ENCODE results near the gene CREB3L1. TPM values are rescaled to one million over a fixed set of nuclear protein-coding genes. Genes with fewer than 3 reads are reported as not detected.
A peak's percentile ranks its signal among the peaks of the same experiment; 100 is the strongest.

CREB3L1 gene
- total RNA-seq, 1 experiment from 2014 or later, result 1.1 TPM

DNA sequence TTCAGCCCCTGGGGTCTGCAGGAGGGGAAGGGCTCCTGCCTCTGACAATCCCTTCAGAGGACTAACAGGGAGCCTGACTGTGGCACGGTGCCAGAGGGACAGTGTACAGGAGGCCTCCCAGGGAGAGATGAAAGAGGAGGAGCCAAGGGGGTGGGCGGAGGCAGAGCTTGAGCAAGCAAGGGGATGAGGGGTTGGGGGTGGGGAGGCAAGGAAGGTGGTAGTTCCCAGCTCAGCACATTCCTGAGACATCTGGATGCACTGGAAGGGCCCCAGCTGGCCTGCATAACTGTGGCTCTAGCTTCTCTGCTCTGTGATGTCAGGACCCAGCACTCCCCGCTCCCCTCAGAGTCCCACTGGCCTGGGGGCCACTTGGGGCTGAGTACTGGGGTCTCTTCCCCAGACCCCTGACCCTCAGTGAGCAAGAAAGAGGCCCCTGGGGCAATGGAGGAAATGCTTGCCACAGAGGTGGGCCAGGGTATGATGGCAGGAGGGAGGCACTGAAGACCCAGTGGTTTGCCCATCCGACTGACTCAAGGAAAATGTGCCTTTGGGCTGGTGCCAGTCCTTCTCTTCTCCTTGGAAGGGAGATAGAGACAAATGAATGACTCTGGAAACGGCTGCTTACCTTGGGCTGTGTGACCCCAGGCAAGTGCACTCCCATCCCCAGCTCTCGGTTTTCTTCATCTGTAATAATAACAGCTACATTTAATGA is 13.3 kb downstream of the CREB3L1 start:
- Histone ChIP-seq H2AFZ (ENCODE audit: low read length) (peak overlapping the region; percentile 47; the same call in 1 of the 2 replicates), H3K79me2 (ENCODE audit: low read length) (no peaks in the 10 kb centered on the region), H3K4me2 (ENCODE audit: low read length) (peak overlapping the region; percentile 43), H3K27ac (ENCODE audit: low read length) (no peak overlapping the region), H3K9me2 (replicated peaks; ENCODE audit: low read length) (no peaks in the 10 kb centered on the region), H4K20me1 (ENCODE audit: low read length) (no peaks in the 10 kb centered on the region), H3K9me3 (ENCODE audit: low read length) (no peaks in the 10 kb centered on the region), H3K27me3 (ENCODE audit: low read length) (no peaks in the 10 kb centered on the region), H3K9ac (ENCODE audit: low read length) (no peak overlapping the region), H3F3A (ENCODE audit: low read length, unreplicated experiment) (no peaks in the 10 kb centered on the region), H3K4me3 (ENCODE audit: low read length) (no peak overlapping the region), H3K36me3 (ENCODE audit: low read depth, low read length) (no peaks in the 10 kb centered on the region), H3K4me1 (ENCODE audit: insufficient read depth, low read length) (peaks cover 33% of the 10 kb centered on the region)
- DNase-seq (peak; percentile 33), ATAC-seq (peak; percentile 6; the same call in 1 of the 2 replicates)
- POLR2A ChIA-PET (ENCODE audit: unreplicated experiment), result no interaction called here
- BruUV-seq (replicated peaks), result no TSS peak
- intact Hi-C loops (cut with micrococcal nuclease), result no loop called here
- TF ChIP-seq EZH2phosphoT487 (IDR thresholded peaks at IDR 0.05; ENCODE audit: borderline replicate concordance, low read length) (no peak), EZH2 (IDR thresholded peaks at IDR 0.05; ENCODE audit: low read length, unreplicated experiment) (no peak)
- TF ChIP-seq, protein P1, sequence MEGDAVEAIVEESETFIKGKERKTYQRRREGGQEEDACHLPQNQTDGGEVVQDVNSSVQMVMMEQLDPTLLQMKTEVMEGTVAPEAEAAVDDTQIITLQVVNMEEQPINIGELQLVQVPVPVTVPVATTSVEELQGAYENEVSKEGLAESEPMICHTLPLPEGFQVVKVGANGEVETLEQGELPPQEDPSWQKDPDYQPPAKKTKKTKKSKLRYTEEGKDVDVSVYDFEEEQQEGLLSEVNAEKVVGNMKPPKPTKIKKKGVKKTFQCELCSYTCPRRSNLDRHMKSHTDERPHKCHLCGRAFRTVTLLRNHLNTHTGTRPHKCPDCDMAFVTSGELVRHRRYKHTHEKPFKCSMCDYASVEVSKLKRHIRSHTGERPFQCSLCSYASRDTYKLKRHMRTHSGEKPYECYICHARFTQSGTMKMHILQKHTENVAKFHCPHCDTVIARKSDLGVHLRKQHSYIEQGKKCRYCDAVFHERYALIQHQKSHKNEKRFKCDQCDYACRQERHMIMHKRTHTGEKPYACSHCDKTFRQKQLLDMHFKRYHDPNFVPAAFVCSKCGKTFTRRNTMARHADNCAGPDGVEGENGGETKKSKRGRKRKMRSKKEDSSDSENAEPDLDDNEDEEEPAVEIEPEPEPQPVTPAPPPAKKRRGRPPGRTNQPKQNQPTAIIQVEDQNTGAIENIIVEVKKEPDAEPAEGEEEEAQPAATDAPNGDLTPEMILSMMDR (conservative IDR thresholded peaks at IDR 0.05; ENCODE audit: low read depth, low read length), result no peak
- CTCF ChIA-PET, result no interaction called here

DNA sequence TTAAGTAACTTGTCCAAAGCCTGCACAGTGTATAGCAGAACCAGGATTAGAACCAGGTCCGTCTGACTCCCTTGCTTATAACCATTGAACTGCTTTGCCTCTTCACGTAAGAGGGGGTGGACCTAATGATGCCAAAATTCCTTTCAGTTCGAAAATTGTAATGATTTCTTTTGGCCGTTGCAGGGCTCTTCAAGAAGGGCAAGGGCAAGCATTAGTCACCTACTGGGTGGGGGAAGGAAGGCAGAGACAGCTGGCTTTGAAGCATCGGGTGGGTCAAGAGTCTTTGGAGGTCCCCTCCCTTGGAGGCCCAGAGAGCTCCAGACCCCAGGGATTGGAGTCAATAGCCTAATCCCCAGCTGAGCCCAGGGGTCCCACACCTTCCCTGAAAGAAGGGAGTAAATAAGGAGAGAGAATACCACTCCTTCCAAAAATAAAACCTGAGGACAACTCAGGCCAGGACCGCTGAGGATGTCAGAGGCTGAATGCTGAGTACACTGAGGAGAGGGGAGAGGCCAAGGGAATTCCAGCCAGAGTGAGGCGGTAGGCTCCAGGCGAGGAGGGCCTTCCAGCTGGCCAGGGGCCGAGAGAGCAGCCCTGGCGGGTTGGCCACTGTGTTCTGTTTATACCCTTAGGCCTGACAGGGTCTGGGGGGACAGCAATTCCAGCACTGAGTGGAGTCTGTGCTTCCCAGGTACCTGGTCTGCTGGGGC is 14.1 kb downstream of the CREB3L1 start:
- Histone ChIP-seq H3K79me2 (ENCODE audit: low read length) (no peaks in the 10 kb centered on the region), H3K9ac (ENCODE audit: low read length) (no peak overlapping the region), H3K36me3 (ENCODE audit: low read depth, low read length) (no peaks in the 10 kb centered on the region), H3K4me1 (ENCODE audit: insufficient read depth, low read length) (peaks cover 33% of the 10 kb centered on the region), H2AFZ (ENCODE audit: low read length) (peak overlapping the region; percentile 47; the same call in 1 of the 2 replicates), H3K9me2 (replicated peaks; ENCODE audit: low read length) (no peaks in the 10 kb centered on the region), H3K27me3 (ENCODE audit: low read length) (no peaks in the 10 kb centered on the region), H3K27ac (ENCODE audit: low read length) (no peak overlapping the region), H3K9me3 (ENCODE audit: low read length) (no peaks in the 10 kb centered on the region), H3F3A (ENCODE audit: low read length, unreplicated experiment) (no peaks in the 10 kb centered on the region), H3K4me3 (ENCODE audit: low read length) (no peak overlapping the region), H4K20me1 (ENCODE audit: low read length) (no peaks in the 10 kb centered on the region), H3K4me2 (ENCODE audit: low read length) (peak overlapping the region; percentile 43)
- BruUV-seq (replicated peaks), result no TSS peak
- intact Hi-C loops (cut with micrococcal nuclease), result no loop called here
- ChIA-PET CTCF (no interaction called here), POLR2A (ENCODE audit: unreplicated experiment) (no interaction called here)
- TF ChIP-seq EZH2 (IDR thresholded peaks at IDR 0.05; ENCODE audit: low read length, unreplicated experiment), result no peak
- TF ChIP-seq, protein P1 (conservative IDR thresholded peaks at IDR 0.05; ENCODE audit: low read depth, low read length), result no peak
- TF ChIP-seq EZH2phosphoT487 (IDR thresholded peaks at IDR 0.05; ENCODE audit: borderline replicate concordance, low read length), result no peak
- ATAC-seq (0 out of 2 replicates have a peak, but pooled peaks have one; percentile 21), DNase-seq (peak; percentile 34)

DNA sequence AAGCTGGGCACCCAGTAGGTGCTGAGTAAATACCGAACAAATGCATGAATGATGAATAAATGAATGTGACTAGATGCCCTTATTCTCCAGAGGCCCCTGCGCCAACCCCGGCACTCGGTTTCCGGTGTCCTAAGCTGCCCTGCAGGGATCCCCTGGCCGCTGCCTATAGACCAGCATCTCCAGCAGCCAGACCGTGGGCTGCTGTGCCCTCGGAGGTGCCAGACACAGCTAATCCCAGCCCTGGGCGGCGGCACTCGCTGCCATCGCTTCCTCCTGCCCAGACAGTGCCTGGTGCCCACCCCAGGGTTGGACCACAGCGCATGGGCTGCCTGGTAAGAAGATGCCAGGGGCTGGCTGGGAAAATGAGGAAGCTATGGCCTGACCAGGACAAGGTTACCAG is 15.6 kb downstream of the CREB3L1 start:
- TF ChIP-seq EZH2phosphoT487 (IDR thresholded peaks at IDR 0.05; ENCODE audit: borderline replicate concordance, low read length), result no peak
- TF ChIP-seq EZH2 (IDR thresholded peaks at IDR 0.05; ENCODE audit: low read length, unreplicated experiment), result no peak
- intact Hi-C loops (cut with micrococcal nuclease), result no loop called here
- Histone ChIP-seq H3K27ac (ENCODE audit: low read length) (no peak overlapping the region), H3K4me3 (ENCODE audit: low read length) (no peak overlapping the region), H3K9me3 (ENCODE audit: low read length) (no peaks in the 10 kb centered on the region), H3K9me2 (replicated peaks; ENCODE audit: low read length) (no peaks in the 10 kb centered on the region), H3K9ac (ENCODE audit: low read length) (no peak overlapping the region), H3K4me2 (ENCODE audit: low read length) (no peak overlapping the region), H2AFZ (ENCODE audit: low read length) (no peak overlapping the region), H3K27me3 (ENCODE audit: low read length) (no peaks in the 10 kb centered on the region), H3K79me2 (ENCODE audit: low read length) (no peaks in the 10 kb centered on the region), H3F3A (ENCODE audit: low read length, unreplicated experiment) (no peaks in the 10 kb centered on the region), H3K36me3 (ENCODE audit: low read depth, low read length) (no peaks in the 10 kb centered on the region), H3K4me1 (ENCODE audit: insufficient read depth, low read length) (peaks cover 41% of the 10 kb centered on the region), H4K20me1 (ENCODE audit: low read length) (no peaks in the 10 kb centered on the region)
- ATAC-seq (no peak), DNase-seq (no peak)
- ChIA-PET CTCF (no interaction called here), POLR2A (ENCODE audit: unreplicated experiment) (no interaction called here)
- no TSS peak for BruUV-seq (replicated peaks)
